Midbrain (tissue), 1 donor: Measurements from ENCODE around the gene NGRN.
"Not testable (repeated sequence)": the region's sequence is repeated elsewhere in the genome, so short reads cannot be mapped to it uniquely, and the experiment has no call there.

Experiments used
- DNase-seq: peaks from one replicate; lab custom pipeline; 2025; lab: John Stamatoyannopoulos, UW

NGRN gene

DNA sequence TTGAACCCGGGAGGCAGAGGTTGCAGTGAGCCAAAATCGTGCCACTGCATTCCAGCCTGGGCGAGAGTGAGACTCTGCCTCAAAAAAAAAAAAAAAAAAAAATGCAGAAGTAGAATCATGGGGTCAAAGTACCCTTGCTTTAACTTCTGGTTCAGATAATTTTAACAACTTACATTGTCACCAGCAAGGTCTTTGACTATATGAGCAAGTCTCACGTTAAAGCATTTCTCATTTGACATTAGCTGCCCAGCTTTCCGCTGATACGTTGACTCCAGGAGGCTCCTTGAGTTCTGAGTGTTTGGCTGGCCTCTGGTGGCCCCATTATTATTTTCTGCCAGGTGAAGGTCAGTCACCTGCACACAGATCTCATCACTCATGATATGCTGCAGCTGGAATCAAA lies 16.2 kb downstream of the NGRN start:
- DNase-seq, result not testable (repeated sequence)

DNA sequence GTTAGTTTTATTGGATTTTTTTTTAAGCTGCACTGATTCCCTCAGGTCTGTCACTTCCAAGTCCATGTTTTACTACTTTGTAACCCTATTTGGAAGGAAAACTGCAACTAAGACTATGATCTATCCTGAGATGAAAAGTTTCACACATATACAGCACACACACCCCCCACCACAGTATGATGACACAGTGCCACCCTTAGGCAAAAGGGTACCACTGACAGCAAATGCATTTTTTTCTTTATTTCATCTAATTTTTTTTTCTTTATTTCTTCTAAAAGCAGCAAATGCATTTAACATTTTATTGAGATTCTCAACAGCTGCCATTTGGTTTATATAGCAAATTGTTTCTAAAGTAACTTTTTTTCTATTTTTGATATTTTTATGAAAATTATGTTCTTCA lies 21.2 kb downstream of the NGRN start:
- no peak for DNase-seq

DNA sequence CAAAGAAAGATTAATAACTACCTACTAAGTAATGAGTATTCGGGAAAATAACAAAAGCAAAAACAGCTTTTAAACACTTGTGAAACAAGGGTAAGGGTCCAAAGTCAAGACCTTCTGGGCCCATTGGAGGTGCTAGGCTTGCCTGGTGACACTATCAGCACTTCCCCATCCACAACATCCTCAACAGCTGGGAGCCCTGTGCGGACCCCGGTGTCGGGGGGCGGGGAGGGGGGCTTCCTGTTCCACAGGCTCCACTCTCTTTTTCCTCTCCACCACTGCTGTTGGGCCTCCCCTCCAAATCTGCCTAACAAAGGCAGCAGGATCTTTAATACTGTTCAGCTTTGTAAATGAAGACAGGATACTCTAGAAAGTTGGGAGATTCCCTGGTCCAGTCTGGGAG lies 21.6 kb downstream of the NGRN start:
- DNase-seq, result no peak

DNA sequence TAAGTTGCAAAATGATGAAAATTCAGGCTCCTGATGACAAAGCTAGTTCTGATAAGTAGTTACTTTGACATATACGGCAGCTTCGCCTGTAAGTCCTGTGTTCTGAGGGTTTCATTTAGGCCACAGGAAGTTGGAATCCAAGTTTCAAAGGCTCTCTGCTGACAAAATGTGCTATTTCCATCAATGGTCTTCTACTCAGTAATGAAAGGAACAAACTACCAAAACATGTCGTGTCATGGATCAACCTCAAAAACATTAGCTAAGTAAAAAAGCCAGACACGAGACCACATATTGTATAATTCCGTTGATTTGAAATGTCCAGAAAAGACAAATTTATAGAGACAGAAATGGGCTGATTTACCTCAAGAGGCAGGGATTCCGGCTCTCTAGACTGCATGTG lies 22.5 kb downstream of the NGRN start:
- no peak for DNase-seq

GRCh38 chr15:90291679-90292356 lies 26.3 kb downstream of the NGRN start:
- DNase-seq, result no peak

DNA sequence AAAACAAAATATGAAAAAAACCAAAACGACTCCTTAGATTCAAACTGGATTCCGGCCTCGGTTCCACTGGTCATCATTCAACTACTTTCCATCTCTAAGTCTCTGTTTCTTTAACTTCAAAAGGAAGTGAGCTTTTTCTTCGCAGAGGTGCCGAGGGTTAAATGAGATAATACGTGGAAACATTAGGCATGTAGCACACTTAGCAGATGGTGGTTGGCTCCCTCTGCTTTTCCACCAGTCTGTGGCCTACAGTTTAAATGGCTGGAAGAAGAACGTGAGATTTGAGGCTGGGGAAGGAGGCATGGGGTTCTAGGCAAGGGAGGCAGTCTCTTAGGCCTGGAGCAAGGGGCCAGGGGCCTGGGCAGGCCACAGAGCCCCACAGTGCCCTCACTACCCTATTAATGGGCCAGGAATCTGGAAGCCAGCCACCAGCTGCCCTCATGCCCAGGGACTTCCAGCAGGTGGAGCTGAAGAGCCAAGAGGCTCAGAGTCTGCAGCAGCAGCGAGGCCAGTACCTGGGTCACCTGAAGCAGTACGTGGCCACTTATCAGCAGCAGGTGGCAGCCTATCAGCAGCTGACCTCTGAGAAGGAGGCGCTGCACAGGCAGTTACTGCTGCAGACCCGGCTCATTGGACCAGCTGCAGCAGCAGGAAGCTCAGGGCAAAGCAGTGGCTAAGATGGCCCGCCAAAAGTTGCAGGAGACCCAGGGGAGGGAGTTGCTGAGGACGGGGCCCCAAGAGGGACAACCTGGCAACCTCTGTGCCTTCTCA lies 27.8 kb downstream of the NGRN start:
- DNase-seq, result peak; percentile 42

- DNase-seq, result no peak
These were observed 28.7 kb downstream of the NGRN start for GRCh38 chr15:90294159-90294558.

DNA sequence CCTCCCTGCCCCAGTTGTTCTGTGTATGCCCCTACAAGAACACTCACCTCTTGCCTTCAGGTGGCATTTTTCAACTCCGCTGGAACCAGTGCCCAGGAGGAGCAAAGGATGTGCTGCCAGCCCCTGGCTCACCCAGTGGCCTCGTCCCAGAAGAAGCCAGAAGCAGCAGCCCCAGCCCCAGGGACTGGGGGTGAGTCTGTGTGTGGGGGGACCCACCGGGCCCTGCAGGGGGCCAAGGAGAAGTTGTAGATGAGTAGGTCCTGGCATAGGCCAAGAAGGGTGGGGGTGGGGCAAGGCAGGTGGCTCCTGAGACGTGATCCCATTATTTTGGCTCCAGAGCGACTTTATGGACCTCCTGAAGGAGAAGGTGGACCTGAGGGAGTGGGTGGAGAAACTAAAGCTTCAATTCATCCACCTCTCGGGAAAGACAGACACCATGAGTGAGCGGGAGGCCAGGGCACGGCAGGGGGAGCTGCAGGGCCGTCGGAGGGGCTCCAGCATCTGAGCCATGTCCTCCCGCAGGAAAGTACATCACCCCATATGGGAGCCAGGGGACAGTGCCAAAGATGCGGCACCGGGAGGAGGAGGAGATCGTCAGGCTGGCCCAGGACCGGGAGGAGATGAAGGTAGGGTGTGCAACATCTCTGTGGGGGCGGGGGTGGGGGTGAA lies 29.3 kb downstream of the NGRN start:
- no peak for DNase-seq

- no peak for DNase-seq
These were observed 29.8 kb downstream of the NGRN start for GRCh38 chr15:90295270-90295648.

DNA sequence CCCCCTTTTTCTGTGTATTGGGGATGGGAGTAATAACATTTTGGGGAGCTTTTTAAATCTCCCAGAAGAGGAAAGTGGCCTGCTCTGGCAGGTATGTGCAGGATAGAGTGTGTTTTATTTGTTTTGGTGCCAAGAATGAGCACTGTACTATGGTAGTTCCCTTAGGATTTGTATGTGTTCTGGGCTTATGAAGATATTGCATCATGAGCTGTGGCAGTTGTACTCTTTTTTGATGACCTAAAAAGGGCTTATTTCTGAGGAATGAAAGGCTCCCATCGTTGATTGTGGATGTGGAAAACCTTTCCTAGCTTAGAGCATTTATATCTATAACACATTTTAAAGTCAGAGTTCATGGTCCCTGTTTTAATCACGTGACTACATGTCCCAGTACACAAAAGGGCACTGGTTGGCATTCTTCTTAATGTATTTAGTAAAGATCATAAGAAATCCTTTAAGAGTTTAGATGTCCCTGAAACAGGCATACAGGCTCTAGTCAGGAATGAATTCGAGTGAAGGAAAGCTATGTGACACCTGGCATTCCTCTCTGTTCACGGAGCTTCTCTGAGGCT lies 30.9 kb downstream of the NGRN start:
- not testable (repeated sequence) for DNase-seq

GRCh38 chr15:90297021-90297420 lies 31.5 kb downstream of the NGRN start:
- no peak for DNase-seq

GRCh38 chr15:90300541-90300940 lies 35.1 kb downstream of the NGRN start:
- DNase-seq, result no peak

GRCh38 chr15:90300988-90301706 lies 35.7 kb downstream of the NGRN start:
- DNase-seq, result peak; percentile 2

- DNase-seq, result no peak
These were observed 36.3 kb downstream of the NGRN start for GRCh38 chr15:90301707-90302300.

DNA sequence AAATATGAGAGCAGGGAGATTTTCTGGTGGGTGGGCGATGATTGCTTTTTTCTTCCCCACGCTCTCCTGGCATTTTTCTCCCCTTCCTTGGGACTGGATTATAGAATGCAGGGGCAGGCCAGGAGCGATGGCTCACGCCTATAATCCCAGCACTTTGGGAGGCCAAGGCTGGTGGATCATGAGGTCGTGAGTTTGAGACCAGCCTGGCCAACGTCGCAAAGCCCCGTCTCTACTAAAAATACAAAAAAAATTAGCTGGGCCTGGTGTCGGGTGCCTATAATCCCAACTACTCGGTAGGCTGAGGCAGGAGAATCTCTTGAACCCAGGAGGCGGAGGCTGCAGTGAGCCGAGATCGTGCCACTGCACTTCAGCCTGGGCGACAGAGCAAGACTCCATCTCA lies 39.9 kb downstream of the NGRN start:
- not testable (repeated sequence) for DNase-seq

DNA sequence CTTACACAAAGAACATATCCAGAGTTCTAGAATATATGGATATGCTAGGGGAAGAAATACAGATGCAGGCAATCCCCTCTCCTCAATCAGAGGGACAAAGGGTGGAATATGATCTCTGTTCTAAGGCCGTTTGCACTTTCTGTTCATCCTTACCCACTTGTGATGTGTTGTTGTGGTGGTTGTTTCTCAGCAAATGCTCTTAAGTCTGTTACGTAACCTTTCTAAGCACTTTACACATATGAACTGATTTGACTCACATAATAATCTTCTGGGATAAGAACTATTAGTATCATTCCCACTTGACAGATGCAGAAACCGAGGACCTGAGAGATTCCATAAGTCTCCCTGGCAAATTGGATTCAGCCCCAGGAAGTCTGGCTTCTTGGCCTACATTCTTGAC lies 40.5 kb downstream of the NGRN start:
- no peak for DNase-seq

- no peak for DNase-seq
These were observed 41.1 kb downstream of the NGRN start for GRCh38 chr15:90306560-90306959.

DNA sequence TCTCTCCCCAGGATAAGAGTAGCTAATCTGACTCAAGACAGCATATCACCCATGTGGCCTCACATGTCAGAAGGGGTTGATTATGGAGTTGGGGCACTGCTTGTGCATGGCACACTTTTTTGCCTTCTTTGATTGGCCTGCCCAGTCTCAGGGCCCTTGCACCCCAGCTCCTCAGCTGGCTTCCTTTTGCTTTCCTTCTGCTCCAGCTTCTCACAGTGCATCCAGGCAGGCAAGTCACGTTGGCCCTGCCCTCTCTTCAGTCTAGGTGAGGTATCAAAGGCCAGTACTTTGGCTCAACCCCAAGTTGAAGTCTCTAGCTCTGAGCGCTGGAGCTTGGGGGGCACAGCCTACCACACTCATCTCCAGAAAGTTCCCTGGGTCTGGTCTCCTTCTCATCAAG lies 42.2 kb downstream of the NGRN start:
- DNase-seq, result no peak

GRCh38 chr15:90309020-90309419 lies 43.5 kb downstream of the NGRN start:
- DNase-seq, result no peak

DNA sequence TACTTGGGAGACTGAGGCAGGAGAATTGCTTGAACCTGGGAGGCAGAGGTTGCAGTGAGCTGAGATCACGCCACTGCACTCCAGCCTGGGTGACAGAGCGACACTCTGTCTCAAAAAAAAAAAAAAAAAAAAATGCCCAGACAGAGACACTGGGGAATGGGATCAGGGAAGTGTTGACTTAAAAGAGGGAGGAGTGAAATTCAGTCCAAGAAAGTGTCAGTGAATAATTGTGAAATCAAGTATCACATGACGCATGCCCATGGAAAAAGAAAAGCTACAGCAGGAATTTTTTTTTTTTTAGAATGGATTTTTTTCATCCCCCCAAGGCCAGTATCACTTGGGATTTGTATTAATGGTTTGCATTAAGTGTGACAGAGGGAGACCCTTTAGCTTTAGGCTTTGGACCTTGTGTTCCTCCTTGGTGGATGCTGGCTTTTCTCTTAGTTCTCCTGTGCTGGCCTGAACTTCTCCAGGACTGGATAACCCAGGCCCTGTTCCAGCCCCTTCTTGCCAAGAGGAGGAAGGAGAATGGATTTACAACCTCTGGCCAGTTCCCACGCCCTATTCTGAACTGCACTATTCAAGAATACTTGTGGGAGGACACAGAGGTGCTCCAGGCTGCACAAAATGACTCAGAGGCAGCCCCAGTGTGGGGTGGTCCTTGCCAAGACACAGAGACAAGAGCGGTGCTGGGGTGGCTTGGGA lies 50.0 kb downstream of the NGRN start:
- DNase-seq, result peak; percentile 55

DNA sequence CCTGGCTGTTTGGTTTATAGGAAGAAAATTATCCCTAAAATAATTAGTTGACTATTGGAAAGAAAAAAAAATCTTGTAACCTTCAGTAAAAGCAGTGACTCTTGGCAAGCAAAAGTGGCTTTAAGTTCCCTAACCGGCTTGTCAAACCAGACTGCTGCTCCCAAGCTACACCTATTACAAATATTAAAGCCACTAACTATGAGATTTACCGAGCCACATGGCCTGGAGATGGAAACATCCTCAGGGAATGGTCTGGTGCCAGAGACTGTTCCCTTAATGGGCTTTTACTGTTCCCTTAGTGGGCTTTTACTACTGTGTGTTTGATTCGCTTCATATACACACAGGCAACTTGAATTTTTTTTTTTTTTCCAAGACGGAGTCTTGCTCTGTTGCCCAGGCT lies 50.7 kb downstream of the NGRN start:
- DNase-seq, result no peak
